Measurements from ENCODE around the gene ABTB2.
"Not testable (repeated sequence)": the region's sequence is repeated elsewhere in the genome, so short reads cannot be mapped to it uniquely, and the experiment has no call there.

ABTB2 gene

DNA sequence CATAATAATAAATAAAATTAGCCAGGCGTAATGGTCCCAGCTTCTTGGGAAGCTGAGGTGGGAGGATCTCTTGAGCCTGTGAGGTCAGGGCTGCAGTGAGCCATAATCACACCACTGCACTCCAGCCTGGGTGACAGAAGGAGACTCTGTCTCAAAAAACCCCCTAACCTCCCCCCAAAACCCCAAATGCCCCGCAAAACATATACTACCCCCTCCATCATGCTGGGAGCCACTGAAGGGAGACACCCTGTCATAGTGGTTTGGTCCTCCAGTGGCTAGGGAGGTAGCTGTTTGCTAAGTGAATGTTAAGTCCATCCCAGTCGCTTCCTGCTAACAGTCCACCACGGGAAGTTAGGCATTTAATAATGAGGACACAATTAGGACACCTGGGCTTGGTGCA is 125.0 kb downstream of the ABTB2 start:
- no peak for DNase-seq

DNA sequence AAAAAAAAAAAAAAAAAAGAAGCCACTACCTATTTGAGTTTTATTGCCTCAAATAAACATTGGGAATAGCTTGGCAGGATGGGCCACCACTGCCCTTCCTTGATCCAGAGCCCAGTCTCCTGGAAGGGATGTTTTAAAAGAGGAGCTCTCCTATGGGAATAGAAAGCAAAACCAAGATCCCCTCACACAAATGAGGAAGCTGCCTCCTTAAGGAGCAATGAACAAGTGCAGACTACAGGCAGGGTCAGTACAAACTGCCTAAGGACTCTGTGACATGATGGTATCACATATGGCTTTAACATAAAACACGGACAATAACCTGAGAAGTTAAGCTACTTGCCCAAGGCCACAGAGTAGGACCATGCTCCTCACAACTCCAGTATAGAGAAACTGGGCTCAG is 131.6 kb downstream of the ABTB2 start:
- DNase-seq = no peak

- DNase-seq = no peak
These were observed 132.7 kb downstream of the ABTB2 start for GRCh38 chr11:34225091-34225490.

GRCh38 chr11:34224434-34224966 is 133.3 kb downstream of the ABTB2 start:
- DNase-seq = no peak

GRCh38 chr11:34223907-34224306 is 133.9 kb downstream of the ABTB2 start:
- DNase-seq = no peak

DNA sequence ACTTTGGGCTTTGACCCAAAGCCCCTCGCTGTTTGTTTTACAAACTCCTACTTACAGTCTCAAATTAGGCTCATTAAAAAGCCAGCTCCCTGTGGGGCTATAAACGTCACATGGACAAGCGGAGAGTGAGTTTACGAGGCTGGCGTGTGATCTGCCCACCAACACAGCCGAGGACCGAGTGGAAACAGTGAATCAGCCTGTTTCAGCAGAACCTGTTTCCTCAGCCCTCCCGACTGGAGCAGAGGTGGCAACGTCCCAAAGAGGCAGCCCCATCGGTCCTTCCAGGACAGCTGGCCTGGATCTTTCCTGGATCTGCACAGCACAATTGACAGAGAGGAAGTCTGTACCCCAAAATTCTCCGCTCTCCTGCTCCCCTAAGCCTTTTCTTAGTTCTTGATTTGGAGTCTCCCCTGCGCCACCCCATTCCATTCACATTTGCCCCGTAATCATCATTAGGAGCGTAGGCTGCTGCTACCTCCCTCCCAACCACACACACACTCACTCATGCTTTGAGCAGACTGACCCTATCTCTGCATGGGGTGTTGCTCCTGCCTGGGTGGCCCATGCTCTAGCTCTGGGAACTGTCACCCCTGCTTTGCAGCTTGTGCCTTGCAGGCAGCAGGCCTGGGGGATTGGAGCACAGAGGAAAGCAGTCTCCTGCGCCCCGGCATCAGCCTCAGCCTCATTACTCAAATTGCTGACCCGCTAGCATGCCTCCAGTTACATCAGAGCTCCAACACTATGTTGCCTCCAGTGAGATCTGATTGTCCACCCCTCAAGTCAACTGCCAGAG is 134.6 kb downstream of the ABTB2 start:
- DNase-seq = no peak

- no peak for DNase-seq
These were observed 135.8 kb downstream of the ABTB2 start for GRCh38 chr11:34222030-34222429.

DNA sequence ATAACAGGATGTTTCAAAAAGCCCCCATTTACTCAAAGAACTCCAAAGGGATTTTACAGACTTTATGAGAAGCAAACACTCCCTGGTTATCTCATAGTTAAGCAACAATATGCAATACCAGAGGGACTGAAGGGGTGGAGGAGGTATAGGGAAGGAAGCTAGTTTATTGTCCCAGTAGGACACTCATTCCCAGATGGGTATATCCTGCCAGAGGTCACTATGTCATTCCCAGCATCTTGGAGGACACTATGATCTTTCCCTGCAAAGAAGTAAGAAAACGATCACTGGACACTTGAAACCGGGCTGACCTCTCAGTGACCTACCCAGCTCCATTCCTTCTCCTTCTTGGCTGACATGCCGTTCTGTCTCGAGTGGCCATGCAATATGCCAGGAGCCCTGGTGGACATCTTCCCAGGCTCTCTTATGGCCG is 137.9 kb downstream of the ABTB2 start:
- DNase-seq = no peak

DNA sequence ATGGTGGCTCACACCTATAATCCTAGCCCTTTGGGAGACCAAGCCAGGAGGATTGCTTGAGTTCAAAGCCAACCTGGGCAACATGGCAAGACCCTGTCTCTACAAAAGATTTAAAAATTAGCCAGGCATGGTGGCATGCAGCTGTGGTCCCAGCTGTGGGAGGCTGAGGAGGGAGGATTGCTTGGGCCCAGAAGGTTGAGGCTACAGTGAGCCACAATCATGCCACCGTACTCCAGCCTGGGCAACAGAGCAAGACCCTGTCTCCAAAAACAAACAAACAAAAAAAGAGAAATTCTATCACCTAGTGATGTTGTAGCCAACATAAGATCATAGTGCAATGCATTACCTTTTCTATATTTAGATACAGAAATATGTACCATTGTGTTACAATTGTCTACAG is 138.5 kb downstream of the ABTB2 start:
- no peak for DNase-seq

- not testable (repeated sequence) for DNase-seq
These were observed 139.1 kb downstream of the ABTB2 start for GRCh38 chr11:34218756-34219155.

- no peak for DNase-seq
These were observed 139.7 kb downstream of the ABTB2 start for GRCh38 chr11:34218067-34218466.

DNA sequence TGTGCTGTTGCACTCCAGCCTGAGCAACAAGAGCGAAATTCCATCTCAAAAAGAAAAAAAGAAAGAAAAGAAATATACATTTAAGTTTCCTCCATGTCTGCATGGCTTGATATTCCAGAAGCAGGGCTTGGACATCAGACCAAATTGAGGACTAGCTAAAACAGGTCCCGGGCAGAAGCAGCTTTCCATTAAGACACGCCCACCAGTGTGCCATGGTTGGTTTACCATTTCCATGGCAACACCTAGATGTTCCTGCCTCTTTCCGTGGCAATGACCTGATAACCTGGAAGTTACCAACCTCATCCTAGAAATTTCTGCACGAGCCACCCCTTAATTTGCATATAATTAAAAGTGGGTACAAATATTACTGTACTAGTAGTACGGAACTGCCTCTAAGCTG is 141.1 kb downstream of the ABTB2 start:
- DNase-seq = no peak

DNA sequence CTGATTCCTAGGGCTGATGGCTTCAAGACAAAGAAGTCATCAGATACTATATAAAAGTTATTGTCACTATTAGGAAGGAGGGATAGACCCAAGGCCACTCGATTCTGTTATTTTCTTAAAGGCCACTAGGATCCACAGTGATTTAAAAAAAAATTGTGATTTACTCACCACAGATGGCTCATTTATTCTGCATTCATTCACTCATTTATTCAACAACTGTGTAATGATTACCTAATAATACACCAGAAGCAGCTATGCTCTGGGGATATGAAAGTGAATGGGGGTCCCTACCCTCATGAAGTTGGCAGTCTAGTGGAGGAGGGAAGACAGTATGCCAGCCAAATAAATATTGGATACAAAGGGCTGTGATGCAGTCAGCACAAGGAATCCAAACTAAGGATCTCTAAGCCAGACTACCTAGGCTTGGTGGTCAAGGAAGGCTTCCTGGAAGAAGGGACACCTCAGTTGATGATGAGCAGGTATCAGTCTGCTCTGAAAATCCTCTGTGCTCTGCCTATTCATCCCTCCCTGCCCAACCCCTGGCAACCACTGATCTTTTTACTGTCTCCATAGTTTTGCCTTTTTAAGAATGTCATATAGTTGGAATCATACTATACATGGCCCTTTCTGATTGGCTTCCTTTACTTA is 141.9 kb downstream of the ABTB2 start:
- DNase-seq = no peak

DNA sequence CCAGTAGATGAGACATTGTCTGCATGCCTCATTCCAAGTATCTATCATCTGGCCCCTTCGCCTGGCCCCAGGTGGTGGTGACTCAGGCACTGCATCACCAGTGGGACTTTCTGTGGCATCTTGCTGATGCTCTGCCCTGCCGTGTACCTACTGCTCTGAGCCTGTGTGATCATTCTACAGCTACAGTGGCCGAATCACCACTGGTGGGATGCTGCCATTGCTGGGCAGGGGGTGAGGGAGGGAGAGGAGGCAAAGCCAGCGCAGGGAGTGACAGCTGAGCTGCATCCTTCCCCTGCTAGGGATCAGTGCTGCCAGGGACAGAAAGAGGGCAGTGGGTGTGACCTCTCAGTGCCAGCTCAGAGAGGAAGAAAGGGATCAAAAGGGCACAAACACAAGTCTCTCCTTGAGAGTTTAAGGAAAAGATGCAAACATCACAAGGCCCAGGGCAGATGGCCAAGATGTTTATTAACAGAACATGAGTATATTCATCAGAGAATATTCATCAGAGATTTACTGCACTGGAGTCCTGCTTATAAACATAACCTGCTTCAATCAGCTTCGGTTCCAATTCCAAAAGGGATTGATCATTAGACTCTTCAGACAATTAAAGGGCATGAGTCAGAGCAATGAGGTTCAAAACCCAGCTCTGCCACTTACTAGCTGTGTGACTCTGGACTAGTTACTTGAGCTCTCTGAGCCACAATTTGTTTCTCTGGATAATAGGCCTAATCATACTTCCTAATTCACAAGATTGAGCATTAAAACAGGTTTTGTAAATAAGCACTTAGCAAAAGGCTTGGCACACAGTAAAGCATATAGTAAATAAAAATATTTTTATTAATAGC is 142.6 kb downstream of the ABTB2 start:
- peak; percentile 66 for DNase-seq

DNA sequence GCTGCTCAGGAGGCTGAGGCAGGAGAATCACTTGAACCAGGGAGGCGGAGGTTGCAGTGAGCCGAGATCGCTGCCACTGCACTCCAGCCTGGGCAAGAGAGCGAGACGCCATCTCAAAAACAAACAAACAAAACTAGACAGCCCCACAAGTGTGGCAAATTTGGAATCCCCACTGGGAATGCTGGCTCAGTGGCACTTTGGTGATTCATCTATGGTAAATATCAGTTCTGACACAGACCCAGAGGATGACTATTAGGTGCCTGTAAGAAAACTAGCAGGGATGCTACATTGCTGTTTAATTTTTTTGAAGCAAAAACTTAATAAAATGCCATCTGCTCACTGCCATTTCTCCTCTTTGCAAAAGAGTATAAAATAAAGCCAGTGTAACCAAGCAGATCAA is 144.4 kb downstream of the ABTB2 start:
- DNase-seq = no peak

DNA sequence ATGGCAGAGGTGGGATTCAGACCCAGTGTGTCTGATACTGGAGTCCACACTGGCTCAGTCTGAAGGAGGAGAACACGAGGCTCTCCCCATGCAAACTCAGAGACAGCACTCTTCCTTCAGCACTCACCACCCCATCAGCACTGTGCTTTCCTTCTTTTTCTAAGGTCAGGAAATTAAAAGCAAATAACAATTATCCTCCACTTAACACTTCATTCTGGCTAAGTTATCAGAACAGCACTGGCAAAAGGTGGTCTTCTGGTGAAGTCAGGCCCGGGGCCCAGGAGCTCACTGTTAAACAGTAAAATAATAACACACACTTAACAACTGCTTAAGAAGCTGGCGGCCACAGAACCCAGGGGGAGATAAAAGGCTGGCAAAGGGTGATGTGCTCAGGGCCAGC is 145.2 kb downstream of the ABTB2 start:
- no peak for DNase-seq

GRCh38 chr11:34209809-34210208 is 148.0 kb downstream of the ABTB2 start:
- no peak for DNase-seq

- no peak for DNase-seq
These were observed 149.3 kb downstream of the ABTB2 start for GRCh38 chr11:34208266-34209135.

- DNase-seq = no peak
These were observed 150.2 kb downstream of the ABTB2 start for GRCh38 chr11:34207487-34208180.

GRCh38 chr11:34206407-34207300 is 151.2 kb downstream of the ABTB2 start:
- DNase-seq = no peak

All from stimulated activated CD4-positive, alpha-beta T cell treated with anti-CD3 and anti-CD28 coated beads, Interleukin-12 subunit alpha, Interleukin-12 subunit beta, amount 100 ng/mL, for 4 hours (primary cell).